GM12878 (cell line): Measurements from ENCODE around the gene ZNF678.
"Not testable (repeated sequence)": the region's sequence is repeated elsewhere in the genome, so short reads cannot be mapped to it uniquely, and the experiment has no call there.

Experiments
- BACH1 ChIP-seq: fragments of 450-650 bp; IDR thresholded peaks from 2 replicates; pipeline ENCODE4 v1.6.1; 2017; ENCODE audit warnings: mild to moderate bottlenecking, borderline replicate concordance
- CTCF ChIP-seq, 3 experiments: IDR thresholded peaks in 2 of 3; conservative IDR thresholded peaks in 1 of 3; 2 replicates each; pipeline ENCODE4 v1.5.1; 2011; ENCODE audit warnings: low read depth in 3 of 3, low read length in 3 of 3, mild to moderate bottlenecking in 3 of 3, control low read depth in 2 of 3, moderate library complexity in 2 of 3, inconsistent platforms in 1 of 3, mixed read lengths in 1 of 3; ENCODE audit not compliant: control insufficient read depth in 2 of 3, insufficient read depth in 1 of 3; ENCODE audit errors: extremely low read depth in 1 of 3
- EP300 ChIP-seq, 2 experiments: fragments of 150-350 bp in 1 of 2; IDR thresholded peaks; 2 replicates each; pipeline ENCODE4 v1.6.1; 2011 to 2012; ENCODE audit warnings: low read depth in 2 of 2, low read length in 2 of 2, borderline replicate concordance in 1 of 2, improper control_type of control experiment in 1 of 2, inconsistent platforms in 1 of 2; ENCODE audit not compliant: control insufficient read depth in 1 of 2
- MXI1 ChIP-seq: fragments of 150-350 bp; IDR thresholded peaks from 2 replicates; pipeline ENCODE4 v1.6.1; 2011; ENCODE audit warnings: low read depth, mild to moderate bottlenecking, inconsistent platforms, low read length, improper control_type of control experiment
- NR2C1 ChIP-seq: fragments of 450-650 bp; IDR thresholded peaks from 2 replicates; pipeline ENCODE4 v1.6.1; 2017; ENCODE audit warnings: antibody characterized with exemption, mild to moderate bottlenecking, moderate library complexity
- SP1 ChIP-seq: IDR thresholded peaks from one replicate; pipeline ENCODE4 v1.6.1; 2011; ENCODE audit warnings: low read depth, low read length
- SUZ12 ChIP-seq: fragments of 200-600 bp; sonication (generic); IDR thresholded peaks from one replicate; pipeline ENCODE4 v1.6.1; 2018; ENCODE audit warnings: antibody characterized with exemption, mild to moderate bottlenecking; ENCODE audit not compliant: unreplicated experiment
- TAF1 ChIP-seq: IDR thresholded peaks from 2 replicates; pipeline ENCODE4 v1.6.1; 2011; ENCODE audit warnings: mild to moderate bottlenecking, low read depth, low read length, borderline replicate concordance
- YBX1 ChIP-seq: fragments of 450-650 bp; IDR thresholded peaks from 2 replicates; pipeline ENCODE4 v1.6.1; 2016; ENCODE audit warnings: antibody characterized with exemption
- ZNF274 ChIP-seq: IDR thresholded peaks from one replicate; pipeline ENCODE4 v1.8.0; 2011; ENCODE audit not compliant: insufficient read length, insufficient read depth
- ZNF384 ChIP-seq: IDR thresholded peaks from 2 replicates; pipeline ENCODE4 v1.6.1; 2012; ENCODE audit warnings: low read depth, mild to moderate bottlenecking, low read length, improper control_type of control experiment, borderline replicate concordance

- TF ChIP-seq EP300 (IDR thresholded peaks at IDR 0.05; ENCODE audit: borderline replicate concordance in 1 of 2, control insufficient read depth in 1 of 2, low read depth in 2 of 2, low read length in 2 of 2); SP1; MXI1; ZNF384; NR2C1; CTCF (IDR thresholded peaks at IDR 0.05 in 2 of 3, conservative IDR thresholded peaks at IDR 0.05 in 1 of 3; ENCODE audit: control insufficient read depth in 2 of 3, extremely low read depth in 1 of 3, insufficient read depth in 1 of 3, low read depth in 3 of 3, low read length in 3 of 3); TAF1; ZNF274; SUZ12; BACH1; YBX1: not testable (repeated sequence)
Observed at GRCh38 chr1:227710474-227710873, 147.1 kb downstream of the ZNF678 start.
